ENCODE data around the gene KLK1.

The KLK1 gene

GRCh38 chr19:50854636-50855410 is 31.2 kb upstream of the KLK1 start, which contains the start of gene KLK3:
Gene KLK3 (plus strand): TSS chr19:50854915. CDS start chr19:50854956, 41 bp downstream.
- Histone ChIP-seq H3K9ac (ENCODE audit: low read length in 5 of 5) (no peak within 1 kb of the TSS), H3K4me3 (ENCODE audit: low read depth in 1 of 5, low read length in 5 of 5) (no peak within 1 kb of the TSS), H3K9me3 (ENCODE audit: control insufficient read depth in 5 of 5, low read length in 5 of 5) (no peaks in the 10 kb centered on the region), H3K27ac (ENCODE audit: low read depth, low read length) (no peak within 1 kb of the TSS), H3K27me3 (ENCODE audit: control insufficient read depth in 5 of 5, insufficient read depth in 4 of 5, low read length in 5 of 5) (peaks cover 26 to 48% (median 42%) of the 10 kb centered on the region in 5 donors), H3K4me1 (ENCODE audit: control insufficient read depth in 5 of 5, insufficient read depth in 5 of 5, low read length in 5 of 5) (no peaks in the 10 kb centered on the region), H3K36me3 (ENCODE audit: control insufficient read depth in 5 of 5, insufficient read depth in 5 of 5, low read length in 5 of 5) (no peaks in the 10 kb centered on the region)

- H3K9me3 ChIP-seq (ENCODE audit: control insufficient read depth in 5 of 5, low read length in 5 of 5) = no peaks in the 10 kb centered on the region
- no peaks in the 10 kb centered on the region for H3K36me3 ChIP-seq (ENCODE audit: control insufficient read depth in 5 of 5, insufficient read depth in 5 of 5, low read length in 5 of 5)
- H3K9ac ChIP-seq (ENCODE audit: low read length in 5 of 5) = no peak overlapping the region
- no peak overlapping the region for H3K27ac ChIP-seq (ENCODE audit: low read depth, low read length)
- H3K27me3 ChIP-seq (ENCODE audit: control insufficient read depth in 5 of 5, insufficient read depth in 4 of 5, low read length in 5 of 5) = peaks cover 7 to 36% (median 25%) of the 10 kb centered on the region in 5 donors
- no peak overlapping the region for H3K4me3 ChIP-seq (ENCODE audit: low read depth in 1 of 5, low read length in 5 of 5)
- no peaks in the 10 kb centered on the region for H3K4me1 ChIP-seq (ENCODE audit: control insufficient read depth in 5 of 5, insufficient read depth in 5 of 5, low read length in 5 of 5)
These were observed 28.0 kb upstream of the KLK1 start for GRCh38 chr19:50851620-50852019.

- H3K9ac ChIP-seq (ENCODE audit: low read length in 5 of 5) = no peak overlapping the region
- H3K4me3 ChIP-seq (ENCODE audit: low read depth in 1 of 5, low read length in 5 of 5) = no peak overlapping the region
- no peak overlapping the region for H3K27ac ChIP-seq (ENCODE audit: low read depth, low read length)
- H3K4me1 ChIP-seq (ENCODE audit: control insufficient read depth in 5 of 5, insufficient read depth in 5 of 5, low read length in 5 of 5) = no peaks in the 10 kb centered on the region
- H3K9me3 ChIP-seq (ENCODE audit: control insufficient read depth in 5 of 5, low read length in 5 of 5) = no peaks in the 10 kb centered on the region
- no peaks in the 10 kb centered on the region for H3K36me3 ChIP-seq (ENCODE audit: control insufficient read depth in 5 of 5, insufficient read depth in 5 of 5, low read length in 5 of 5)
- peaks cover 7 to 31% (median 19%) of the 10 kb centered on the region in 5 donors for H3K27me3 ChIP-seq (ENCODE audit: control insufficient read depth in 5 of 5, insufficient read depth in 4 of 5, low read length in 5 of 5)
These were observed 27.2 kb upstream of the KLK1 start for GRCh38 chr19:50850738-50851137.

- H3K27me3 ChIP-seq (ENCODE audit: control insufficient read depth in 5 of 5, insufficient read depth in 4 of 5, low read length in 5 of 5) = peaks cover 0 to 17% (median 3%) of the 10 kb centered on the region in 5 donors
- peaks cover 0 to 21% (median 8%) of the 10 kb centered on the region in 5 donors for H3K9me3 ChIP-seq (ENCODE audit: control insufficient read depth in 5 of 5, low read length in 5 of 5)
- H3K4me3 ChIP-seq (ENCODE audit: low read depth in 1 of 5, low read length in 5 of 5) = no peak overlapping the region
- H3K27ac ChIP-seq (ENCODE audit: low read depth, low read length) = no peak overlapping the region
- no peak overlapping the region for H3K9ac ChIP-seq (ENCODE audit: low read length in 5 of 5)
- H3K36me3 ChIP-seq (ENCODE audit: control insufficient read depth in 5 of 5, insufficient read depth in 5 of 5, low read length in 5 of 5) = no peaks in the 10 kb centered on the region
- no peaks in the 10 kb centered on the region for H3K4me1 ChIP-seq (ENCODE audit: control insufficient read depth in 5 of 5, insufficient read depth in 5 of 5, low read length in 5 of 5)
These were observed 20.8 kb upstream of the KLK1 start for GRCh38 chr19:50844296-50844935.

GRCh38 chr19:50843701-50844221 is 20.2 kb upstream of the KLK1 start:
- Histone ChIP-seq H3K9ac (ENCODE audit: low read length in 5 of 5) (no peak overlapping the region), H3K4me1 (ENCODE audit: control insufficient read depth in 5 of 5, insufficient read depth in 5 of 5, low read length in 5 of 5) (no peaks in the 10 kb centered on the region), H3K36me3 (ENCODE audit: control insufficient read depth in 5 of 5, insufficient read depth in 5 of 5, low read length in 5 of 5) (no peaks in the 10 kb centered on the region), H3K4me3 (ENCODE audit: low read depth in 1 of 5, low read length in 5 of 5) (no peak overlapping the region), H3K27ac (ENCODE audit: low read depth, low read length) (no peak overlapping the region), H3K27me3 (ENCODE audit: control insufficient read depth in 5 of 5, insufficient read depth in 4 of 5, low read length in 5 of 5) (peaks cover 0 to 14% (median 1%) of the 10 kb centered on the region in 5 donors), H3K9me3 (ENCODE audit: control insufficient read depth in 5 of 5, low read length in 5 of 5) (peaks cover 0 to 21% (median 8%) of the 10 kb centered on the region in 5 donors)

- H3K9ac ChIP-seq (ENCODE audit: low read length in 5 of 5) = no peak overlapping the region
- no peaks in the 10 kb centered on the region for H3K36me3 ChIP-seq (ENCODE audit: control insufficient read depth in 5 of 5, insufficient read depth in 5 of 5, low read length in 5 of 5)
- H3K27me3 ChIP-seq (ENCODE audit: control insufficient read depth in 5 of 5, insufficient read depth in 4 of 5, low read length in 5 of 5) = peaks cover 0 to 10% (median 1%) of the 10 kb centered on the region in 5 donors
- no peak overlapping the region for H3K27ac ChIP-seq (ENCODE audit: low read depth, low read length)
- H3K4me1 ChIP-seq (ENCODE audit: control insufficient read depth in 5 of 5, insufficient read depth in 5 of 5, low read length in 5 of 5) = no peaks in the 10 kb centered on the region
- H3K9me3 ChIP-seq (ENCODE audit: control insufficient read depth in 5 of 5, low read length in 5 of 5) = peaks cover 0 to 21% (median 8%) of the 10 kb centered on the region in 5 donors
- H3K4me3 ChIP-seq (ENCODE audit: low read depth in 1 of 5, low read length in 5 of 5) = no peak overlapping the region
These were observed 19.6 kb upstream of the KLK1 start for GRCh38 chr19:50843205-50843604.

GRCh38 chr19:50842130-50842529 is 18.5 kb upstream of the KLK1 start:
- Histone ChIP-seq H3K4me1 (ENCODE audit: control insufficient read depth in 5 of 5, insufficient read depth in 5 of 5, low read length in 5 of 5) (no peaks in the 10 kb centered on the region), H3K9me3 (ENCODE audit: control insufficient read depth in 5 of 5, low read length in 5 of 5) (peaks cover 0 to 21% (median 8%) of the 10 kb centered on the region in 5 donors), H3K27me3 (ENCODE audit: control insufficient read depth in 5 of 5, insufficient read depth in 4 of 5, low read length in 5 of 5) (peaks cover 0 to 18% (median 6%) of the 10 kb centered on the region in 5 donors), H3K36me3 (ENCODE audit: control insufficient read depth in 5 of 5, insufficient read depth in 5 of 5, low read length in 5 of 5) (no peaks in the 10 kb centered on the region), H3K27ac (ENCODE audit: low read depth, low read length) (no peak overlapping the region), H3K9ac (ENCODE audit: low read length in 5 of 5) (no peak overlapping the region), H3K4me3 (ENCODE audit: low read depth in 1 of 5, low read length in 5 of 5) (no peak overlapping the region)

GRCh38 chr19:50839712-50840655 is 16.4 kb upstream of the KLK1 start:
- Histone ChIP-seq H3K27me3 (ENCODE audit: control insufficient read depth in 5 of 5, insufficient read depth in 4 of 5, low read length in 5 of 5) (peaks cover 7 to 29% (median 20%) of the 10 kb centered on the region in 5 donors), H3K4me3 (ENCODE audit: low read depth in 1 of 5, low read length in 5 of 5) (no peak overlapping the region), H3K27ac (ENCODE audit: low read depth, low read length) (no peak overlapping the region)

GRCh38 chr19:50838239-50838638 is 14.7 kb upstream of the KLK1 start:
- Histone ChIP-seq H3K27me3 (ENCODE audit: control insufficient read depth in 5 of 5, insufficient read depth in 4 of 5, low read length in 5 of 5) (peaks cover 7 to 32% (median 27%) of the 10 kb centered on the region in 5 donors), H3K4me3 (ENCODE audit: low read depth in 1 of 5, low read length in 5 of 5) (no peak overlapping the region), H3K4me1 (ENCODE audit: control insufficient read depth in 5 of 5, insufficient read depth in 5 of 5, low read length in 5 of 5) (peaks cover 0 to 13% (median 11%) of the 10 kb centered on the region in 5 donors), H3K9ac (ENCODE audit: low read length in 5 of 5) (no peak overlapping the region), H3K9me3 (ENCODE audit: control insufficient read depth in 5 of 5, low read length in 5 of 5) (peaks cover 0 to 8% (median 0%) of the 10 kb centered on the region in 5 donors), H3K36me3 (ENCODE audit: control insufficient read depth in 5 of 5, insufficient read depth in 5 of 5, low read length in 5 of 5) (no peaks in the 10 kb centered on the region), H3K27ac (ENCODE audit: low read depth, low read length) (no peak overlapping the region)

More at GRCh38 chr19:50839712-50840655, 16.4 kb upstream of the KLK1 start:
- Histone ChIP-seq H3K36me3 (ENCODE audit: control insufficient read depth in 5 of 5, insufficient read depth in 5 of 5, low read length in 5 of 5) (no peaks in the 10 kb centered on the region), H3K4me1 (ENCODE audit: control insufficient read depth in 5 of 5, insufficient read depth in 5 of 5, low read length in 5 of 5) (peaks cover 0 to 13% (median 11%) of the 10 kb centered on the region in 5 donors), H3K9ac (ENCODE audit: low read length in 5 of 5) (no peak overlapping the region), H3K9me3 (ENCODE audit: control insufficient read depth in 5 of 5, low read length in 5 of 5) (peaks cover 0 to 21% (median 8%) of the 10 kb centered on the region in 5 donors)

All from subcutaneous abdominal adipose tissue (tissue), 5 donors.